Ovary (tissue), 3 donors: Measurements from ENCODE around the gene RTKN.

Experiments
- CTCF ChIP-seq, 3 donors: fragments of 450-650 bp in 2 of 3; fragments of 200-600 bp in 1 of 3; IDR thresholded peaks; one replicate each; pipeline versions ENCODE4 v1.5.1 to v1.8.0; 2016 to 2022; ENCODE audit warnings: antibody characterized with exemption in 3 of 3, mild to moderate bottlenecking in 1 of 3
- EP300 ChIP-seq: sonication (generic); formaldehyde crosslinking; IDR thresholded peaks from one replicate; pipeline ENCODE4 v1.6.1; 2017; ENCODE audit warnings: antibody characterized with exemption
- donor health status: DM: no; HTN: no; CAD: no.

DNA sequence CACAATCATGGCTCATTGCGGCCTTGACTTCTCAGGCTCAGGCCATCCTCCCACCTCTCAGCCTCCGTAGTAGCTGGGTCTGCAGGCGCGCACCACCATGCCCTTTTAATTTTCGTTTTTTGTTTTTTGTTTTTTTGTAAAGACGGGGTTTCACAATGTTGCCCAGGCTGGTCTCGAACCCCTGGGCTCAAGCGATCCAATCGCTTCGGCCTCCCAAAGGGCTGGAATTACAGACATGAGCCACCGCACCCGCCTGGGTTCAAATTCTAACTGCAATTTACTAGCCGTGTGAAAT is 49.3 kb downstream of the RTKN start:
- no peak for TF ChIP-seq EP300
- TF ChIP-seq CTCF (IDR thresholded peaks at IDR 0.05), result no peak
